Stimulated activated CD4-positive, alpha-beta T cell treated with anti-CD3 and anti-CD28 coated beads, TNF-alpha, amount 100 ng/mL, for 48 hours (primary cell): ENCODE results near the gene TRIM34.
A peak's percentile ranks its signal among the peaks of the same experiment; 100 is the strongest.
"Not testable (repeated sequence)": the region's sequence is repeated elsewhere in the genome, so short reads cannot be mapped to it uniquely, and the experiment has no call there.

Experiments
- DNase-seq, 3 donors: peaks; one replicate each; pipeline ENCODE4 v3.0.0-alpha.2; 2020; ENCODE audit warnings: low read depth in 3 of 3

TRIM34 gene

GRCh38 chr11:5624489-5625279 lies at the start of gene TRIM34:
TSS of gene TRIM34 (plus strand) at chr11:5625001. CDS start at chr11:5632332, 7,331 bp downstream.
- DNase-seq = peak; percentile 4 to 50 (median 17)

GRCh38 chr11:5575152-5575551 lies 49.6 kb upstream of the TRIM34 start:
- DNase-seq = no peak

- no peak for DNase-seq
These were observed 47.7 kb upstream of the TRIM34 start for GRCh38 chr11:5577101-5577500.

- no peak for DNase-seq
These were observed 44.2 kb upstream of the TRIM34 start, which contains the start of gene OR52B6 for GRCh38 chr11:5580577-5580976. TSS of gene OR52B6 (plus strand) at chr11:5580877. CDS start at chr11:5580877, 0 bp downstream.

- DNase-seq = no peak
These were observed 43.8 kb upstream of the TRIM34 start for GRCh38 chr11:5581014-5581413.

GRCh38 chr11:5584458-5584857 lies 40.3 kb upstream of the TRIM34 start:
- DNase-seq = not testable (repeated sequence)

- not testable (repeated sequence) for DNase-seq
These were observed 34.9 kb upstream of the TRIM34 start for GRCh38 chr11:5589906-5590305.

- no peak for DNase-seq
These were observed 33.2 kb upstream of the TRIM34 start for GRCh38 chr11:5591613-5592012.

- DNase-seq = no peak
These were observed 32.2 kb upstream of the TRIM34 start for GRCh38 chr11:5592615-5593014.

GRCh38 chr11:5593146-5593545 lies 31.7 kb upstream of the TRIM34 start:
- no peak for DNase-seq

GRCh38 chr11:5596607-5597201 lies 28.1 kb upstream of the TRIM34 start, which contains the start of gene TRIM6:
TSS of gene TRIM6 (plus strand) at chr11:5596637. CDS start at chr11:5596898, 261 bp downstream.
- no peak for DNase-seq

GRCh38 chr11:5597953-5598352 lies 26.8 kb upstream of the TRIM34 start:
- DNase-seq = no peak

GRCh38 chr11:5600374-5600851 lies 24.4 kb upstream of the TRIM34 start:
- DNase-seq = peak in 2 of 3 donors; percentile 36 to 38

- not testable (repeated sequence) for DNase-seq
These were observed 22.0 kb upstream of the TRIM34 start for GRCh38 chr11:5602791-5603190.

- no peak for DNase-seq
These were observed 21.5 kb upstream of the TRIM34 start for GRCh38 chr11:5603326-5603725.

GRCh38 chr11:5604896-5605295 lies 19.9 kb upstream of the TRIM34 start:
- no peak for DNase-seq

- no peak for DNase-seq
These were observed 19.0 kb upstream of the TRIM34 start for GRCh38 chr11:5605849-5606248.

GRCh38 chr11:5608808-5609207 lies 16.0 kb upstream of the TRIM34 start:
- DNase-seq = no peak

GRCh38 chr11:5610446-5610845 lies 14.4 kb upstream of the TRIM34 start:
- DNase-seq = no peak

- no peak for DNase-seq
These were observed 13.2 kb upstream of the TRIM34 start for GRCh38 chr11:5611627-5612026.

- DNase-seq = no peak
These were observed 6.0 kb upstream of the TRIM34 start for GRCh38 chr11:5618807-5619206.

GRCh38 chr11:5620651-5621521 lies 3.9 kb upstream of the TRIM34 start:
- no peak for DNase-seq
